SHP77 treated with DMSO at 0.1 percent for 48 hours (cell line): ENCODE results near the gene LTBP4.
"Not testable (repeated sequence)": the region's sequence is repeated elsewhere in the genome, so short reads cannot be mapped to it uniquely, and the experiment has no call there.

Experiments used
- DNase-seq: peaks from one replicate; lab custom pipeline; 2025; lab: John Stamatoyannopoulos, UW

LTBP4 gene

DNA sequence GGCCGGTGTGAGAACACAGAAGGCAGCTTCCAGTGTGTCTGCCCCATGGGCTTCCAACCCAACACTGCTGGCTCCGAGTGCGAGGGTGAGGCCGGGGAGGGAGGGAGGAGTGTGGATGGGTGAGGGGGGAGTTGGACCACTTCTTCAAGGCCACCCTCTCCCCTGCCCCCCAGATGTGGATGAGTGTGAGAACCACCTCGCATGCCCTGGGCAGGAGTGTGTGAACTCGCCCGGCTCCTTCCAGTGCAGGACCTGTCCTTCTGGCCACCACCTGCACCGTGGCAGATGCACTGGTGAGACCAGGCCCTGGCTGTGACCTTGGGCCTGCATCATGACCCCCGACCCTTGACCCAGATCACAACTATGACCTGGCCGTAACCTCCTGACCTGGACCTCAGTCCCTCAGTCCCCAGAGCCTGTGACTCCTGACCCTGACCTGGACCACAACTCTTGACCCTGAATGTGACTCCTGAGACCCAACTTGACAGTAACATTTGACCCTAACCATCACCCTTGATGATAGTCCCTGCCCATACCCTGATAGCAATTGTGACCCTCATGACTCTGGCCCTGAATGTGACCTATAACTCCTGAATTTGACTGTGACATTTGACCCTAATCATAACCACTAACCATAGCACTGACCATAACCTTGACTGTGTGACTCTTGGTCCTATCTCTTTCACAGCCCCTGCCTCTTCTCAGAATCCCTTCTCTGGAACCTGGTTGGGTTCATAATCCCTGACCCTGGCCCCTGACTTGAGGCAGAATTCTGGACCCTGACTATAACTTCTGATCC lies 10.9 kb downstream of the LTBP4 start:
- no peak for DNase-seq

DNA sequence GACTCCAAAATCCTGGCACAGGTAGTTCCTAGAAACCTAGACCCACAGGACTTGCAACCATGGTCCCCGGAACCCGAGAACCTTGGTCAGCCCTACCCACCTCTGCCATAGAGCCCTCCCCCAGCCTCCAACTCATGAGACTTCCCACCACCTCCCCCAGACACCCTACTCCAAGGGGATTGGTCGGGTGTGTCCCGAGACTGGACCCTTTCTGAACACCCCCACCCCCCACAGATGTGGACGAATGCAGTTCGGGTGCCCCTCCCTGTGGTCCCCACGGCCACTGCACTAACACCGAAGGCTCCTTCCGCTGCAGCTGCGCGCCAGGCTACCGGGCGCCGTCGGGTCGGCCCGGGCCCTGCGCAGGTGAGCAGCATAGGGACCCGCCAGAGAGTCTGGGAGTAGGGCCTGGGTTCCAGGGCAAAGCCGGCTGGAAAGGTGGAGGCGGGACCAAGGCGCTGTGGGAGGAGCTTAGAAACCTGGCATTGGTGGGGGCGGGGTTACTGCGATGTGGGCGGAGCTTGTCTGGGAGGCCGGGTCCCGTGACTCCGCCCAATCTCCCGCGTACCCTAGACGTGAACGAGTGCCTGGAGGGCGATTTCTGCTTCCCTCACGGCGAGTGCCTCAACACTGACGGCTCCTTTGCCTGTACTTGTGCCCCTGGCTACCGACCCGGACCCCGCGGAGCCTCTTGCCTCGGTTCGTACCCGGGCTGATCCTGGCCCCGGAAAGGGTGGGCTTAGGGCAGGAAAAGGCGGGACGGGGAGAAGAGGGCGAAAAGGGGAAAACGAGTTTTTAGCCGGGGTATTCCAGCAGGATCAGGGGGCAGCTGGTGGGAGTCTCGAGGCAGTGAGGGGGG lies 11.9 kb downstream of the LTBP4 start:
- DNase-seq: no peak

- no peak for DNase-seq
These were observed 12.8 kb downstream of the LTBP4 start for GRCh38 chr19:40613690-40614621.

- DNase-seq: no peak
These were observed 13.6 kb downstream of the LTBP4 start for GRCh38 chr19:40614622-40615411.

DNA sequence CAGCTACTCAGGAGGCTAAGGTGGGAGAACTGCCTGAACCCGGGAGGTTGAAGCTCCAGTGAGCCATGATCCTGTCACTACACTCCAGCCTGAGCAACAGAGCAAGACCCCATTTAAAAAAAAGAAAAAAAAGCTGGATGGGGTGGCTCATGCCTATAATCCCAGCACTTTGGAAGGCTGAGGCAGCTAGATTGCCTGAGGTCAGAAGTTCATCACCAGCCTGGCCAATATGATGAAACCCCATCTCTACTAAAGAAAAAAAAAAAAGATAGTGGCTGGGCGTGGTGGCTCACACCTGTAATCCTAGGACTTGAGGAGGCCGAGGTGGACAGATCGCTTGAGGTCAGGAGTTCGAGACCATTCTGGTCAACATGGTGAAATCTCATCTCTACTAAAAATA lies 15.0 kb downstream of the LTBP4 start:
- no peak for DNase-seq

DNA sequence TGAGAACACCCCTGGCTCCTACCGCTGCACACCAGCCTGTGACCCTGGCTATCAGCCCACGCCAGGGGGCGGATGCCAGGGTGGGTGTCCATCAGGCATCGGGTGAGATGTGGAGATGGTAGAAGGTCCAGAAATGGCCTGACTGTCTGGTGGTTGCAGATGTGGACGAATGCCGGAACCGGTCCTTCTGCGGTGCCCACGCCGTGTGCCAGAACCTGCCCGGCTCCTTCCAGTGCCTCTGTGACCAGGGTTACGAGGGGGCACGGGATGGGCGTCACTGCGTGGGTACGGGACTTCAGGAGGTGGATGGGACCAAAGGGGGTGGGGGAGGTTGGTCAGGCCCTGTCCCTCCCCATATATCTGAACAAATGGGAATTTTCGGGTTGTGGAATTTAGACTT lies 15.8 kb downstream of the LTBP4 start:
- no peak for DNase-seq

GRCh38 chr19:40617961-40618360 lies 16.8 kb downstream of the LTBP4 start:
- DNase-seq: no peak

- no peak for DNase-seq
These were observed 18.4 kb downstream of the LTBP4 start for GRCh38 chr19:40619333-40620160.

- no peak for DNase-seq
These were observed 19.0 kb downstream of the LTBP4 start for GRCh38 chr19:40620161-40620485.

DNA sequence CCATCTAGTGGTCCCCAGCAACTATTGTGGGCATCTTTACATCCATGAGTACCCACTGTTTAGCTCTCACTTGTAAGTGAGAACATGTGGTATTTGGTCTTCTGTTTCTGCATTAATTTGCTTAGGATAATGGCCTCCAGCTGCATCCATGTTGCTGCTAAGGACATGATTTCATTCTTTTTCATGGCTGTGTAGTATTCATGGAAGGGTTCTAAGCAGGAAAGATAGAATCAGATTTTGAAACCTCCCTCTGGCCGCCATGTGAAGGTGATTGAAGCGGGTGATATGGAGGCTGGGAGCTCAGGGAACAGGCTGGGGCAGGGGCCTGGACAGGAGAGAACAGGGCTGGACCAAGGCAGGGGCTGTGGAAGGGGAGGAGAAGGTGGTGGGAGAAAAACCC lies 20.1 kb downstream of the LTBP4 start:
- DNase-seq: no peak

DNA sequence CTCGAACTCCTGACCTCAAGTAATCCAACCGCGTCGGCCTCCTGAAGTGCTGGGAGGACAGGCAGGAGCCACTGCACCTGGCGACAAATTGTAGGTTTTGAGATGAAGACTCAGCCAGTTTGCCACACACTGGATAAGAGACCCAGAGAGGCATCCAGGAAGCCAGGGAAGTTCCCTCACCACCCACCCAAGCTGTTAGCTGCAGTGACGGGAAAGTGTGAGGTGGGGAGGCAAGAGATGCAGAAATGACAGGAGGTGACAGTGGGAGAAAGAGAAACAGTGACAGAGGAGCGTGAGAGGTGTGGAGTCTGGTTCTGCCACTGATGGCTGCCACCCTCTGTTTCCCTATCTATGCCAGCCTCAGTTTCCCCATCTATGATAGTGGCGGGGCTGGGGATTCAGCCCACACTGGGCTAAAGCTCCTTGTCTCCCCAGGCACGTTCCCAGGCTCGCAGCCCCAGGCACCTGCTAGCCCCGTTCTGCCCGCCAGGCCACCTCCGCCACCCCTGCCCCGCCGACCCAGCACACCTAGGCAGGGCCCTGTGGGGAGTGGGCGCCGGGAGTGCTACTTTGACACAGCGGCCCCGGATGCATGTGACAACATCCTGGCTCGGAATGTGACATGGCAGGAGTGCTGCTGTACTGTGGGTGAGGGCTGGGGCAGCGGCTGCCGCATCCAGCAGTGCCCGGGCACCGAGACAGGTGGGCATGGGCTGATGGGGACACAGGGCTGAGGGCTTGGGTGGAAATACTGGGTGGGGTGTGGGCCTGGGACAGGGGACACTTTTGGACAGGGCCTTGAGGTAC lies 21.0 kb downstream of the LTBP4 start:
- DNase-seq: no peak

- no peak for DNase-seq
These were observed 21.6 kb downstream of the LTBP4 start for GRCh38 chr19:40622773-40623075.

DNA sequence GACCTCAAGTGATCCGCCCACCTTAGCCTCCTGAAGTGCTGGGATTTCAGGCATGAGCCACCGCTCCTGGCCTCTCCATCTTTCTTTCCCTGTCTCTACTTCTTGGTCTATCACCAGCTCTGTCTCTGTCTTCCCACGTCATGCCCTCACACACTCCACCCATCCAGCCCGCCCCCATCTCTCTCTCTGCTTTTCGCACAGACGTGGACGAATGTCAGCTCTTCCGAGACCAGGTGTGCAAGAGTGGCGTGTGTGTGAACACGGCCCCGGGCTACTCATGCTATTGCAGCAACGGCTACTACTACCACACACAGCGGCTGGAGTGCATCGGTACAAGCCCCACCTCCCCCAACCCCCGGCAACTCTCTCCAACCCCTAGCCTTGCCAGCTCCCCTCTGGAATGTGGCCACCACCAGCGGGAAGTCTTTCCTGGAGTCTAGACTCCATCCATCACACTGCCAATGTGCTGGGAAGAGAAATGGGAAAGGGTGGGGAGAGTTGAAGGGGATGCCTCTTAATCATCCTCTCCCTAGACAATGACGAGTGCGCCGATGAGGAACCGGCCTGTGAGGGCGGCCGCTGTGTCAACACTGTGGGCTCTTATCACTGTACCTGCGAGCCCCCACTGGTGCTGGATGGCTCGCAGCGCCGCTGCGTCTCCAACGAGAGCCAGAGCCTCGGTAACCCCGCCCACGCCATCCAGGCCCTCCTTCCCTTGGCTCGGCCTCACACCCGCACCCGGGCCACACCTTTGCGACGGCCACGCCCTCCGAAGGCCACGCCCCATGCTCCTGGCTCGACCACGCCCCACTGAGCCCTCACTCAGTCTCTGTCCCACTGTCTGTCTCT lies 22.5 kb downstream of the LTBP4 start:
- DNase-seq: no peak

GRCh38 chr19:40624369-40625153 lies 23.4 kb downstream of the LTBP4 start:
- not testable (repeated sequence) for DNase-seq

DNA sequence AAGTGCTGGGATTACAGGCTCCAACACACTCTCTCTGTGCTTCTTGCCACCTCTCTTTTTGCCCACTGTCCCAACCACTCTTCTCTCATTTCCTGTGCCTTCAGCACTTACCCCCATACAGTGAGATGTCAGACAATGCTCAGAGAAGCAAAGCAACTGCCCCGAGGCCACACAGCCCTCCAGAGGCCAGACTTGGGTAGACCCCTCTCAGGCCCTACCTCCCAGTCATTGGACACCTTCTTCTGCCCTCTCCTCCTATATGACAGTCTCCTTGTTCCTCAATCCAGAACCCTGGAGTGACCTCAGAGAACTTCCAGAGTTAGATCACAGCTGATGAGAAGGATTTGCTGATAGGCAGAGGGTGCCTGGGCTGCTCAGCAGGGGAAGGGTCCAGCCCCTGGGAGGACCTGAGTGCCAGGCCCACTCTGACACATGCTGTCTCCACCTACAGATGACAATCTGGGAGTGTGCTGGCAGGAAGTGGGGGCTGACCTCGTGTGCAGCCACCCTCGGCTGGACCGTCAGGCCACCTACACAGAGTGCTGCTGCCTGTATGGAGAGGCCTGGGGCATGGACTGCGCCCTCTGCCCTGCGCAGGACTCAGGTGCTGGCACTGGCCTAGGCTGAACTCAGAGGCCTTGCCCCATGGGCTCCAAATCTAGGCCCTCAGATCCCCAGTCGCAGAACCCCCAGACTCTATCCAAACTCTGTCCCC lies 24.4 kb downstream of the LTBP4 start:
- no peak for DNase-seq

DNA sequence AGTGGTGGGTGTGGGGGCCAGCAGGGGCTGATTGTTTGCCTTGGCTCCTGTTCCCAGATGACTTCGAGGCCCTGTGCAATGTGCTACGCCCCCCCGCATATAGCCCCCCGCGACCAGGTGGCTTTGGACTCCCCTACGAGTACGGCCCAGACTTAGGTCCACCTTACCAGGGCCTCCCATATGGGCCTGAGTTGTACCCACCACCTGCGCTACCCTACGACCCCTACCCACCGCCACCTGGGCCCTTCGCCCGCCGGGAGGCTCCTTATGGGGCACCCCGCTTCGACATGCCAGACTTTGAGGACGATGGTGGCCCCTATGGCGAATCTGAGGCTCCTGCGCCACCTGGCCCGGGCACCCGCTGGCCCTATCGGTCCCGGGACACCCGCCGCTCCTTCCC lies 25.7 kb downstream of the LTBP4 start:
- DNase-seq: no peak

DNA sequence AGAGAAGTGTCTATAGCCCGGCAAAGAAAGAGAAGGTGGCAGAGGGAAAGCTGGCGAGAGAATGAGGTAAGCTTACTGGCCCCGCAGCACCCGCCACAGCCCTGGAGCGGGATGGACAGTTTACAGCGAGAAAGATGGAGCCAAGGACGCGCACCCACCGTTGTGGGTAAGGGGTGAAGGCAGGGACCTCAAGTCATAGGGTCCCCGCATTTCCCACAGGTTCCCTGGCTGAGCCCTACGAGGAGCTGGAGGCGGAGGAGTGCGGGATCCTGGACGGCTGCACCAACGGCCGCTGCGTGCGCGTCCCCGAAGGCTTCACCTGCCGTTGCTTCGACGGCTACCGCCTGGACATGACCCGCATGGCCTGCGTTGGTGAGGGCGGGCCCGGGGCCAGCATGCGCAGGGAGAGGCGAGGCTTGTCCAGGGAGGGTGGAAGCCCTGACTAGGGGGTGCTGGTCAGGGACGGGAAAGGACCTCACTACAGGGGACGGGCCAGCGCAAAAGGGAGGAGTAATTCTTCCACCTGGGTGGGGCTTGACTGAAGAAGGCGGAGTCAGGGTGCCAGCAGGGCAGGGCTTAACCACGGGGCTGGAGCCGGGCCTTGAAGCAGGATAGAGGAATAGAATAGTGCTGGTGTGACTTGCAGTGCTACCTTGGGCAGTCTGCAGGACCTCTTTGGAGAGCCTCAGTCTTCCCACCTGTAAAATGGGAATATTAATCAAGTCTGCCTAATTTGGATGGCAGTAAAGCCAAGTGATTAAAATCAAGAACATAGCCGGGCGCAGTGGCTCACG lies 26.5 kb downstream of the LTBP4 start:
- no peak for DNase-seq
